ENCODE data around the gene PRPF39. TPM values are rescaled to one million over a fixed set of nuclear protein-coding genes. Genes with fewer than 3 reads are reported as not detected.

The PRPF39 gene
- total and polyA plus RNA-seq, 2 of the 13 experiments (the other 11 are each of a cell fraction or from before 2014, with no cell fraction given), result 44.2 to 65.0 TPM

DNA sequence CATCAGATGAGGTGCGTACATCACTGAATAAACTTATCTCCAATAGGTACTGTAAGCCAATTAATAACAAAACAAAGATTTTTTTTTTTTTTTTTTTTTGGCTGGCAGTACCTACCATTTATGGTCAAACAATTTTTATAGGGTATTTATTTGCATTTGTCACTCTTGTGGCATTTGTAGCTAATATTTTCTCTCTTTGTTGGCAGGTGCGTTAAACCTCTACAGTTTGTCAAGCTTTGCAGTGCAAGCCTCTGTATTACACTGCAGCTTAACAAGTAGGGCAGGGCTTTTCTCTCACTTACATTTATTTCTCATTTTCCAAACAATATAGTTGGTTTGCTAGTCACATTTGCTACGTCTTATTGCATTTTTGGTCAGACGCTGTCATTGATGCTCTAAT lies 12.3 kb downstream of the PRPF39 start (continued):
- TF ChIP-seq ATRX (CRISPR knock-in tag; IDR thresholded peaks at IDR 0.05; ENCODE audit: borderline replicate concordance) (no peak), PTBP1 (IDR thresholded peaks at IDR 0.05; ENCODE audit: low read depth, low read length, poor library complexity, severe bottlenecking) (no peak), PHF20 (CRISPR knock-in tag; IDR thresholded peaks at IDR 0.05) (no peak)
- TF ChIP-seq, protein P1, sequence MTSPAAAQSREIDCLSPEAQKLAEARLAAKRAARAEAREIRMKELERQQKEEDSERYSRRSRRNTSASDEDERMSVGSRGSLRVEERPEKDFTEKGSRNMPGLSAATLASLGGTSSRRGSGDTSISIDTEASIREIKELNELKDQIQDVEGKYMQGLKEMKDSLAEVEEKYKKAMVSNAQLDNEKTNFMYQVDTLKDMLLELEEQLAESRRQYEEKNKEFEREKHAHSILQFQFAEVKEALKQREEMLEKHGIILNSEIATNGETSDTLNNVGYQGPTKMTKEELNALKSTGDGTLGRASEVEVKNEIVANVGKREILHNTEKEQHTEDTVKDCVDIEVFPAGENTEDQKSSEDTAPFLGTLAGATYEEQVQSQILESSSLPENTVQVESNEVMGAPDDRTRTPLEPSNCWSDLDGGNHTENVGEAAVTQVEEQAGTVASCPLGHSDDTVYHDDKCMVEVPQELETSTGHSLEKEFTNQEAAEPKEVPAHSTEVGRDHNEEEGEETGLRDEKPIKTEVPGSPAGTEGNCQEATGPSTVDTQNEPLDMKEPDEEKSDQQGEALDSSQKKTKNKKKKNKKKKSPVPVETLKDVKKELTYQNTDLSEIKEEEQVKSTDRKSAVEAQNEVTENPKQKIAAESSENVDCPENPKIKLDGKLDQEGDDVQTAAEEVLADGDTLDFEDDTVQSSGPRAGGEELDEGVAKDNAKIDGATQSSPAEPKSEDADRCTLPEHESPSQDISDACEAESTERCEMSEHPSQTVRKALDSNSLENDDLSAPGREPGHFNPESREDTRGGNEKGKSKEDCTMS (CRISPR knock-in tag; conservative IDR thresholded peaks at IDR 0.05), result no peak

DNA sequence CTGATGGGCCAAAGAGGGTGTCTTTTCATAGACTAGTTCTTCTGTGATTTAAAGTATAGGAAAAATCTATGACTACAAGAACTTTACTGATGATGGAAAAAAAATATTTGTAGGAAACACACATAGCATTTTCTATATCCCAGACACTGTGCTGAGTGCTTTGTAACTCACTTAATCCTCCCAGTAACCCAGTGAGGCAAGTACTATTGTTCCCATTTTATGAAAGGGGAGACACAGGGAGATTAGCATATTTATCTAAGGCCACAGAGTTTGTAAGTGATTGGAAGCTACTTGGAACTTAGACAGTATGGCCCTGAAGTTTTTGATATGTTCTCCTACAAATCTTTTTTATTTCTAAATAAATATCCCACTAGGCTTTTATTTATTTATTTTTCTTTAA lies 19.9 kb downstream of the PRPF39 start:
- POLR2A ChIA-PET, result no interaction called here
- DNase-seq (ENCODE audit: low spot score) (no peak), ATAC-seq (no peak), FAIRE-seq (no peak)
- Histone ChIP-seq H3K27me3 (ENCODE audit: control insufficient read depth in 1 of 2, insufficient read depth in 2 of 2, low read length in 2 of 2) (no peaks in the 10 kb centered on the region), H3K9me3 (ENCODE audit: low read length) (no peaks in the 10 kb centered on the region), H2AFZ (ENCODE audit: low read length) (no peak overlapping the region), H3K27ac (ENCODE audit: extremely low read length, insufficient read depth, low read length) (no peak overlapping the region), H3K4me3 (replicated peaks in 1 of 3; ENCODE audit: insufficient read depth in 1 of 3, low read depth in 2 of 3, low read length in 3 of 3) (no peak overlapping the region), H3K36me3 (replicated peaks in 1 of 2; ENCODE audit: control insufficient read depth in 1 of 2, insufficient read depth in 2 of 2, low read length in 2 of 2) (peaks cover 9 to 73% of the 10 kb centered on the region in 2 experiments), H3K79me2 (ENCODE audit: insufficient read depth, low read length) (no peaks in the 10 kb centered on the region), H3K4me2 (ENCODE audit: low read depth, low read length) (no peak overlapping the region), H4K20me1 (ENCODE audit: insufficient read depth, low read length) (no peaks in the 10 kb centered on the region), H3K4me1 (ENCODE audit: insufficient read depth, low read length) (no peaks in the 10 kb centered on the region), H3K9ac (ENCODE audit: insufficient read depth, low read depth, low read length) (no peak overlapping the region)
- BruUV-seq (replicated peaks), result no TSS peak
- TF ChIP-seq TAF15 (IDR thresholded peaks at IDR 0.05; ENCODE audit: low read depth, low read length, poor library complexity, severe bottlenecking) (no peak), REL (CRISPR knock-in tag; conservative IDR thresholded peaks at IDR 0.05) (no peak), SNRNP70 (IDR thresholded peaks at IDR 0.05; ENCODE audit: low read depth, low read length) (no peak), NRL (CRISPR knock-in tag; IDR thresholded peaks at IDR 0.05; ENCODE audit: borderline replicate concordance) (no peak), REXO4 (CRISPR knock-in tag; IDR thresholded peaks at IDR 0.05; ENCODE audit: borderline replicate concordance) (no peak), ZNF782 (CRISPR knock-in tag; IDR thresholded peaks at IDR 0.05; ENCODE audit: borderline replicate concordance) (no peak), POGZ (CRISPR knock-in tag; IDR thresholded peaks at IDR 0.05) (no peak)
- in situ Hi-C loops (cut with HindIII; ENCODE audit: extremely low pct_ligation_motif_present, low pct_unique_long_range_greater_than_20kb) (no loop called here), intact Hi-C loops (cut with micrococcal nuclease; ENCODE audit: unreplicated experiment) (no loop called here)
- CTCF ChIA-PET (ENCODE audit: low intra/inter-chr PET ratio, low total read pairs), result no interaction called here

Data from HepG2 (cell line).